ENCODE measurements around the gene PROSER3.

PROSER3 gene

GRCh38 chr19:35796645-35797542, 38.9 kb downstream of the PROSER3 start:
- Histone ChIP-seq H3K9me3 (no peaks in the 10 kb centered on the region), H3K27ac (no peak overlapping the region), H3K4me3 (no peak overlapping the region), H3K27me3 (peaks cover 0 to 41% of the 10 kb centered on the region in 2 donors), H3K4me1 (no peaks in the 10 kb centered on the region), H3K36me3 (no peaks in the 10 kb centered on the region)
- intact Hi-C loops (cut with DNase I; ENCODE audit: low total_unique reads) = no loop called here
- TF ChIP-seq, protein P1, sequence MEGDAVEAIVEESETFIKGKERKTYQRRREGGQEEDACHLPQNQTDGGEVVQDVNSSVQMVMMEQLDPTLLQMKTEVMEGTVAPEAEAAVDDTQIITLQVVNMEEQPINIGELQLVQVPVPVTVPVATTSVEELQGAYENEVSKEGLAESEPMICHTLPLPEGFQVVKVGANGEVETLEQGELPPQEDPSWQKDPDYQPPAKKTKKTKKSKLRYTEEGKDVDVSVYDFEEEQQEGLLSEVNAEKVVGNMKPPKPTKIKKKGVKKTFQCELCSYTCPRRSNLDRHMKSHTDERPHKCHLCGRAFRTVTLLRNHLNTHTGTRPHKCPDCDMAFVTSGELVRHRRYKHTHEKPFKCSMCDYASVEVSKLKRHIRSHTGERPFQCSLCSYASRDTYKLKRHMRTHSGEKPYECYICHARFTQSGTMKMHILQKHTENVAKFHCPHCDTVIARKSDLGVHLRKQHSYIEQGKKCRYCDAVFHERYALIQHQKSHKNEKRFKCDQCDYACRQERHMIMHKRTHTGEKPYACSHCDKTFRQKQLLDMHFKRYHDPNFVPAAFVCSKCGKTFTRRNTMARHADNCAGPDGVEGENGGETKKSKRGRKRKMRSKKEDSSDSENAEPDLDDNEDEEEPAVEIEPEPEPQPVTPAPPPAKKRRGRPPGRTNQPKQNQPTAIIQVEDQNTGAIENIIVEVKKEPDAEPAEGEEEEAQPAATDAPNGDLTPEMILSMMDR (IDR thresholded peaks at IDR 0.05) = no peak
- DNase-seq = no peak

- Histone ChIP-seq H3K9me3 (no peaks in the 10 kb centered on the region), H3K36me3 (no peaks in the 10 kb centered on the region), H3K27me3 (peaks cover 0 to 41% of the 10 kb centered on the region in 2 donors), H3K4me1 (no peaks in the 10 kb centered on the region), H3K4me3 (no peak overlapping the region), H3K27ac (no peak overlapping the region)
- TF ChIP-seq, protein P1 (IDR thresholded peaks at IDR 0.05) = no peak
- intact Hi-C loops (cut with DNase I; ENCODE audit: low total_unique reads) = no loop called here
- DNase-seq = no peak
Observed at GRCh38 chr19:35797663-35798062, 39.7 kb downstream of the PROSER3 start.

GRCh38 chr19:35801828-35802227, 43.9 kb downstream of the PROSER3 start:
- H3K9me3 ChIP-seq = no peaks in the 10 kb centered on the region
- no peaks in the 10 kb centered on the region for H3K36me3 ChIP-seq
- H3K4me1 ChIP-seq = no peaks in the 10 kb centered on the region
- H3K27ac ChIP-seq = no peak overlapping the region
- TF ChIP-seq, protein P1 (IDR thresholded peaks at IDR 0.05) = no peak
- intact Hi-C loops (cut with DNase I; ENCODE audit: low total_unique reads) = no loop called here
- no peak for DNase-seq
- no peak overlapping the region for H3K4me3 ChIP-seq
- peaks cover 0 to 44% of the 10 kb centered on the region in 2 donors for H3K27me3 ChIP-seq

- no peak for DNase-seq
- Histone ChIP-seq H3K4me1 (no peaks in the 10 kb centered on the region), H3K27ac (no peak overlapping the region), H3K9me3 (no peaks in the 10 kb centered on the region), H3K4me3 (no peak overlapping the region), H3K27me3 (peaks cover 0 to 22% of the 10 kb centered on the region in 2 donors), H3K36me3 (no peaks in the 10 kb centered on the region)
- intact Hi-C loops (cut with DNase I; ENCODE audit: low total_unique reads) = no loop called here
- TF ChIP-seq, protein P1 (IDR thresholded peaks at IDR 0.05) = no peak
Observed at GRCh38 chr19:35805526-35806102, 47.6 kb downstream of the PROSER3 start.

DNA sequence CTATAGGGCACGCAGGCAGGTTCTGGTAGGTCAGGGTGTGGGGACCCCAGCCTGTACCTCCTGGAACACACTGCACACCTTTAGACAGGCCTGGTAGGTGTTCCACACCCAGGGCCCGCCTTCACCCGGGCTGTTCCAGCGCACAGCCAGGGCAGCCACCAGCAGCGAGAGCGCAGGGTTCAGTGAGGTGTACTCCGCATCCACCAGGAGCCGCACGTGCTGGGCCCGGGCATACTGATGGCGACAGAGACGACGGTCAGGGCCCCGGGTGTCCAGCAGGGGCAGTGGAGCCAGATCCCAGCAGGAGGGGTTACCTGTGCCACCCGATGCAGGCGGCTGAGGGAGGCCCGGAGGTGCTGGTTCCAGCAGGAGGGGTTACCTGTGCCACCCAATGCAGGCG, 48.6 kb downstream of the PROSER3 start:
- peaks cover 0 to 25% of the 10 kb centered on the region in 2 donors for H3K27me3 ChIP-seq
- H3K4me1 ChIP-seq = no peaks in the 10 kb centered on the region
- DNase-seq = no peak
- intact Hi-C loops (cut with DNase I; ENCODE audit: low total_unique reads) = no loop called here
- H3K4me3 ChIP-seq = no peak overlapping the region
- no peaks in the 10 kb centered on the region for H3K36me3 ChIP-seq
- H3K9me3 ChIP-seq = no peaks in the 10 kb centered on the region
- TF ChIP-seq, protein P1 (IDR thresholded peaks at IDR 0.05) = no peak
- no peak overlapping the region for H3K27ac ChIP-seq

Data from tibial artery (tissue), 4 donors.